Nephron progenitor cell (in vitro differentiated cells): ENCODE measurements around the gene CMTM3.
"Not testable (repeated sequence)": the region's sequence is repeated elsewhere in the genome, so short reads cannot be mapped to it uniquely, and the experiment has no call there.

Experiments
- DNase-seq: peaks from one replicate; pipeline ENCODE4 v3.0.0; 2021
- H3K27ac Mint-ChIP-seq: 2 replicates; pipeline ENCODE4 v1.8.0; 2021; ENCODE audit warnings: mild to moderate bottlenecking, moderate library complexity, mixed read lengths
- H3K27me3 Mint-ChIP-seq: 2 replicates; pipeline ENCODE4 v1.8.0; 2021; ENCODE audit warnings: mild to moderate bottlenecking, low read depth, mixed read lengths; ENCODE audit not compliant: poor library complexity
- H3K36me3 Mint-ChIP-seq: 2 replicates; pipeline ENCODE4 v1.8.0; 2021; ENCODE audit warnings: low read depth, mixed read lengths
- H3K4me1 Mint-ChIP-seq: 2 replicates; pipeline ENCODE4 v1.8.0; 2021; ENCODE audit warnings: mixed read lengths
- H3K4me3 Mint-ChIP-seq: 2 replicates; pipeline ENCODE4 v1.8.0; 2021; ENCODE audit warnings: mild to moderate bottlenecking, moderate library complexity, mixed read lengths
- H3K9me3 Mint-ChIP-seq: 2 replicates; pipeline ENCODE4 v1.8.0; 2021; ENCODE audit warnings: mild to moderate bottlenecking, moderate library complexity, mixed read lengths
- TF ChIP-seq, protein P1 (sequence below): fragments of 200-600 bp; sonication (generic); IDR thresholded peaks from 2 replicates; pipeline ENCODE4 v1.5.0; 2021; ENCODE audit warnings: antibody characterized with exemption

CMTM3 gene

DNA sequence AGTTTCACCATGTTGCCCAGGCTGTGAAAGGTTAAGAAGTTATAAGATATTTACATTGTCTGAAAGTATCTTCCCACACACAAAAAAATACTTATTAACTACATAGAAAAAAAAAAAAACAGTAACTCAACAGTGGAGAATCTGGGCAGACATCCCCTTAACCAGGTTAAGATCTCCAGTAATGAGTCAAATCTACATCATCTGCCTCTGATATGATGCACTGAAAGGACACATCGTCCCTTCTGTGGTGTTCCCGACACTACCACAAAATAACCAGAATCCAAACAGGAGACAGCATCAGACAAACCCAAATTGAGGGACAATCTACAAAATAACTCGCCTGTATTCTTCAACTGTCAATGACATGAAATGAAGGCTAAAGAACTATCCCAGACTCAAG, 52.0 kb downstream of the CMTM3 start:
- Mint-ChIP-seq H3K27ac (no peak overlapping the region), H3K27me3 (peaks cover 10% of the 10 kb centered on the region), H3K36me3 (no peaks in the 10 kb centered on the region), H3K4me1 (peaks cover 37% of the 10 kb centered on the region), H3K4me3 (no peak overlapping the region), H3K9me3 (no peaks in the 10 kb centered on the region)
- DNase-seq, result no peak
- TF ChIP-seq, protein P1, sequence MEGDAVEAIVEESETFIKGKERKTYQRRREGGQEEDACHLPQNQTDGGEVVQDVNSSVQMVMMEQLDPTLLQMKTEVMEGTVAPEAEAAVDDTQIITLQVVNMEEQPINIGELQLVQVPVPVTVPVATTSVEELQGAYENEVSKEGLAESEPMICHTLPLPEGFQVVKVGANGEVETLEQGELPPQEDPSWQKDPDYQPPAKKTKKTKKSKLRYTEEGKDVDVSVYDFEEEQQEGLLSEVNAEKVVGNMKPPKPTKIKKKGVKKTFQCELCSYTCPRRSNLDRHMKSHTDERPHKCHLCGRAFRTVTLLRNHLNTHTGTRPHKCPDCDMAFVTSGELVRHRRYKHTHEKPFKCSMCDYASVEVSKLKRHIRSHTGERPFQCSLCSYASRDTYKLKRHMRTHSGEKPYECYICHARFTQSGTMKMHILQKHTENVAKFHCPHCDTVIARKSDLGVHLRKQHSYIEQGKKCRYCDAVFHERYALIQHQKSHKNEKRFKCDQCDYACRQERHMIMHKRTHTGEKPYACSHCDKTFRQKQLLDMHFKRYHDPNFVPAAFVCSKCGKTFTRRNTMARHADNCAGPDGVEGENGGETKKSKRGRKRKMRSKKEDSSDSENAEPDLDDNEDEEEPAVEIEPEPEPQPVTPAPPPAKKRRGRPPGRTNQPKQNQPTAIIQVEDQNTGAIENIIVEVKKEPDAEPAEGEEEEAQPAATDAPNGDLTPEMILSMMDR, result no peak

DNA sequence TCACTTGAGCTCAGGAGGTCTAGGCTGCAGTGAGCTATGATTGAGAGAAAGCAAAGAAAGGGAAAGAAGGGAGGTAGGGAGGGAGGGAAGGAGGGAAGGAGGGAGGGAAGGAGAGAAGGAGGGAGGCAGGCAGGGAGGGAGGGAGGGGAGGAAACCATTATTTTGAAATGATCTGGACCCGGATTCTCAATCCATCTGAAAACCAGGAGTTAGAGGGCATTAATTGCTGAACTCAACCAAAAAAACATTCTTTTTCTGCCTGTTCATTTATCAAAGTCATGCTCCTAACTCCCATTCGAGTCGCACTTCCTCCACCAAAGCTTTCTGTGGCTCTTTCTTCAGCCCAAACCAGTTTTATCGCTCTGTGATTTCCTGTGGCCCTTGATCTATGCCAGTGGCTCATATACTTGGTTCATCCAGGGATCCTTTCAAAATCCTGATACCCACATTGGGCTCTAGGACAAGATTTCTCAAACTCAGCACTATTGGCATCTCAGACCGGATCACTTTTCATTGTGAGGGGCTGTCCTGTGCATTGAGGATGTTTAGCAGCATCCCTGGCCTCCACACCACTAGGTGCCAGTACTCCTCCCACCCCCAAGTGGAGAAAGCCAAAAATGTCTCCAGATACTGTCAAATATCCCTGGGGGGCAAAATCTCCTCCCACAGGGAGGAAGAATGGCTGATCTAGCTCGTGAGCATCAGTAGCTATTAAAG, 53.8 kb downstream of the CMTM3 start:
- TF ChIP-seq, protein P1, result no peak
- DNase-seq, result no peak
- Mint-ChIP-seq H3K4me1 (peaks cover 48% of the 10 kb centered on the region), H3K27ac (no peak overlapping the region), H3K27me3 (peaks cover 10% of the 10 kb centered on the region), H3K36me3 (no peaks in the 10 kb centered on the region), H3K4me3 (no peak overlapping the region), H3K9me3 (no peaks in the 10 kb centered on the region)

DNA sequence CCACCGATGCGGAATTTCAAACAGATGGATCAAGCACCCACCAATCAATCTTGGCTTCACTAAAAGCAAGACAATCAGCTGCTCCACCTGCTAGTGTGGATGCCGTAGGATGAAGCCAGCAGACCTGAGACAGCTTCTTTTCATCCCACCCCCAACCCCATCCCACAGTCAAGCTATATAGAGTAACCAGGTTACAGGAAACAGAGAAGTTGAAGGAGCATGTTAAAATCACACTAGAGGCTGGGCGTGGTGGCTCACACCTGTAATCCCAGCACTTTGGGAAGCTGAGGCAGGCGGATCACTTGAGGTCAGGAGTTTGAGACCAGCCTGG, 54.3 kb downstream of the CMTM3 start:
- no peak overlapping the region for H3K27ac Mint-ChIP-seq

DNA sequence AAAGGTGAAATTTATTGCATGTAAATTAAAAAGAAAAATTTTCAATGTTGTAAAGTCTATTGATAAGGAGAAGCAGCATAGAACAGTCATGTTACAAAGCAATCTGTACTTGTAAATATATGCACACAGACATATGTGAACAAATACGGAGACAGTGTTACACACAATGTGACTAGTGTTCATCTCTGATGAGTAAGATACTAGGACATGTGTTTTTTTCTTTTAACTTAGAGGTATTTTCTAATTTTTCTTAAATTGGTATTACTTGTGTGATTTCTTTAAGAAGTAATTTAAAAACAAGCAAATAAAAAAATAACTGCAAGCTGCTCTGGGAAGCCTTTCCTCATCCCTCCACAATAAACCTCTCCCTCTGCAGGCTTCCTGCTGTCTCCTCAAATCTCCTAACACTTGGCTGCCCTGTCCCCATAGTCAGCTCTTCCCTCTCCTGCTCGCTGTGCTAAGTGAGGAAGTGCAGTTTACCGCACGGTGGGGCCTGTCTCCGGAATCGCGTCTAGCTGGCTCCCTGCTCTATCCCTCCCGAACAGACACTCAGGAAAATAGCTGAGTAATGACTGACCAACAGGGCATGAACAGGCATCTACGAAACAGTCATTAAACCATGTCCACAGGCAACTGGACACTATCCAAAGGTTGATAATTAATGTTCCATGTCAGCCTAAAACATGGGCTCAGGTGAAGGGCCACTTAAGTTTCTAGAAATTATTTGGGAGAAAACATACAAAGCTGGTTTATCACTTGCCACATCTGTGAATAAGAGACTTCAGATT, 56.1 kb downstream of the CMTM3 start:
- DNase-seq, result peak; percentile 62

More for the DNA sequence above, 54.3 kb downstream of the CMTM3 start:
- no peak for DNase-seq
- peaks cover 48% of the 10 kb centered on the region for H3K4me1 Mint-ChIP-seq
- no peaks in the 10 kb centered on the region for H3K36me3 Mint-ChIP-seq
- peaks cover 10% of the 10 kb centered on the region for H3K27me3 Mint-ChIP-seq
- H3K9me3 Mint-ChIP-seq, result no peaks in the 10 kb centered on the region
- TF ChIP-seq, protein P1, result no peak
- no peak overlapping the region for H3K4me3 Mint-ChIP-seq

DNA sequence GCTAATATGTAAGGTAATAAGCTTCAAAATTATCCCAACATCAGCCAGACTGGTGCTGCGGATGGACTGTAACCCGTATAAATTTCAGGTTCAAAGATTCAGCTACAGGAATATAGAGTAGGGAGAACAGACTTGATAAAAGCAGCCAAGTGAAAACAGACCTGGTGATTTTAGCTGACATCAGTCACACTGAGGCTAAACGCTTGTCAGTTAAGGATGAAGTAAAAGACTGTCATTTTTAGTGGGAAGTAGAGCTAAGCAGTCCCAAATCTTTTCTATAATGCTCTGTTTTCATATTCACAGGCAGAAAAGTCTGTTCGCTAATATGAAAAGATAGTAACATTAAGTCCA, 56.7 kb downstream of the CMTM3 start:
- H3K4me3 Mint-ChIP-seq, result no peak overlapping the region
- H3K4me1 Mint-ChIP-seq, result peaks cover 48% of the 10 kb centered on the region
- DNase-seq, result no peak
- no peak overlapping the region for H3K27ac Mint-ChIP-seq
- no peaks in the 10 kb centered on the region for H3K9me3 Mint-ChIP-seq
- no peaks in the 10 kb centered on the region for H3K36me3 Mint-ChIP-seq
- TF ChIP-seq, protein P1, result no peak
- H3K27me3 Mint-ChIP-seq, result peaks cover 7% of the 10 kb centered on the region

More for the DNA sequence above, 56.1 kb downstream of the CMTM3 start:
- Mint-ChIP-seq H3K4me1 (peaks cover 48% of the 10 kb centered on the region), H3K9me3 (no peaks in the 10 kb centered on the region), H3K27me3 (peaks cover 7% of the 10 kb centered on the region), H3K36me3 (no peaks in the 10 kb centered on the region), H3K4me3 (peak overlapping the region; percentile 59), H3K27ac (peak overlapping the region; percentile 95)
- TF ChIP-seq, protein P1, result no peak

DNA sequence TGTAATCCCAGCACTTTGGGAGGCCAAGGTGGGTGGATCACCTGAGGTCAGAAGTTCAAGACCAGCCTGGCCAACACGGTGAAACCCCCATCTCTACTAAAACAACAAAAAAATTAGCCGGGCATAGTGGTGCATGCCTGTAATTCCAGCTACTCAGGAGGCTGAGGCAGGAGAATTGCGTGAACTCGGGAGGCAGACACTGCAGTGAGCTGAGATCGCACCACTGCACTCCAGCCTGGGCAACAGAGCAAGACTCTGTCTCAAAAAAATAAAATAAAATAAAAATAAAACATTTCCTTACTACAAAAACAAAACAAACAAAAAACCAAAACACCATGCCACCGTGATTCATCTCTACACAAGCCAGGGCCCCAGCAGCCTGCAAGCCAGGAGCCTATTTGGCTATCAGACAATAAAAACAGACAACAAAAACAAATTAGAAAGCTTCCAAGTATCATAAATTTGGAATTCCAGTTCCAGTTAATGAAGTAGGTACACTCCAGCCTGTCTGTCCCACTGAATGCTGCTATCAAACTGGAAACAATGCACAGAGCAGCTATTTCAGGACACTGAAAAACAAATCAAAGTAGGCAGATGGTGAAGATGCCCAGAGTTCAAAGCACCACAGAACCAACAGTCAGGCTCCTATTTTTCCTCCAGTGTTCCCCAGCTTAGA, 57.3 kb downstream of the CMTM3 start:
- not testable (repeated sequence) for H3K9me3 Mint-ChIP-seq
- Mint-ChIP-seq H3K4me1 (peaks cover 48% of the 10 kb centered on the region), H3K27ac (peak overlapping the region; percentile 66)

More for the DNA sequence above, 57.3 kb downstream of the CMTM3 start:
- not testable (repeated sequence) for H3K27me3 Mint-ChIP-seq, H3K4me3 Mint-ChIP-seq, H3K36me3 Mint-ChIP-seq, DNase-seq
